Measurements from ENCODE around the gene LIPE. TPM values are rescaled to one million over a fixed set of nuclear protein-coding genes. Genes with fewer than 3 reads are reported as not detected.

LIPE gene
- total RNA-seq, 2 experiments from 2014 or later, result 27.6 to 28.8 TPM

DNA sequence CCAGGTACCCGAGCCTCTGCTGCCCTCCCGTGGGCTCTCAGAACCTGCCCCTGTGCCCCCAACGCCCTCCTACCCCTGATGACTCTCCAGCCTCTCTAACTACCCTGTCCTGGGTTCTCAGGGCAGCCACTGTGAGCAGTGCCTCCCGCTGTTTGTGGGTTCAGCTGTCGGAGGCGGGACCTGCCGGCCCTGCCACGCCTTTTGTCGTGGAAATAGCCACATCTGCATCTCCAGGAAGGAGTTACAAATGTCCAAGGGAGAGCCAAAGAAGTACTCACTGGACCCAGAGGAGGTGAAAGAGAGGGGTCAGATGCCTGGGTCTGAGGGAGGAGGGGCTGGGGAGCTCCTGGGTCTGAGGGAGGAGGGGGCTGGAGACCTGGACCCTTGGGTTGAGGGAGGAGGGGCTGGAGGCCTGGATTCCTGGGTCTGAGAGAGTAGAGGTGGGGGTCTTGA lies 57.1 kb downstream of the LIPE start:
- CTCF ChIA-PET, result no interaction called here

DNA sequence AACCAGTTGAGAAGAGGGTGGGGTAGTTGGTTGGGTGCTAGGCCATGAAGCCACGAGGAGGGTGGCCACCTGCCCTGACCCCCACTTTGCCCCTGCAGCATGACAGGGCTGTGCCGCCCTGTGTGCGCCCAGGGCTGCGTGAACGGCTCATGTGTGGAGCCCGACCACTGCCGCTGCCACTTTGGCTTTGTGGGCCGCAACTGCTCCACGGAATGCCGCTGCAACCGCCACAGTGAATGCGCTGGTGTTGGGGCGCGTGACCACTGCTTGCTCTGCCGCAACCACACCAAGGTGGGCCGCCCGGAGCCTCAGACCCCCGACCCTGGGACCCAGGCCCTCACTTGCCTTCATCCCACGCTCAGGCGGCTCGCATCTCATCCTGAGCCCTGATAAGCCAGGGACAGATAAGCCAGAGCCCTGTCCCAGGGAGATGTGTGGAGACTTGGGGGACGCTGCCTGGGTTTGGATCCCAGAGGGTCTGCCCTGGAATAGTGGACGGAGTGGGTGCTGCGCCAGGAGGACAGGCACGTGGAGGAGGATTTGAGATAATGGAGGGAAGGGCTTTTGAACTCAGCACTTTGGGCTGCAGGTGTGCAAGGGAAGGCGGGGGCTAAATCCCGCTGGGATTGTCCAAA lies 57.6 kb downstream of the LIPE start:
- ChIA-PET POLR2A (no interaction called here), CTCF (no interaction called here)

More for the DNA sequence above, 57.1 kb downstream of the LIPE start:
- POLR2A ChIA-PET, result no interaction called here

DNA sequence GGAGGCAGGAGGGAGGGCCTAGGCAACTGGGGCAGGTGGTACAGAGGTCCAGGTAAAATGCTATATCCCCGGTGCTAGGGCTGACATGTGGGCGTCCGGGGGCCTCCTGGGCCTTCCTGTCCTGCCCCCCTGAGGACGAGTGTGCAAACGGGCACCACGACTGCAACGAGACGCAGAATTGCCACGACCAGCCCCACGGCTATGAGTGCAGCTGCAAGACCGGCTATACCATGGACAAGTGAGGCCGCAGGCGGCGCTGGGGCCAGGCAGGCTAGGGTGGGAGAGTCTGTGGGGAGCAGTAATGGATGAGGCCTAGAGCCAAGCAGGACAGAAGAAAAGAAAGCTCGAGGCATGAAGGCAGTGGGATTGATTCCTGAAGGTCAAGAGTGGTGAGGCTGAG lies 58.4 kb downstream of the LIPE start:
- ChIA-PET POLR2A (no interaction called here), CTCF (no interaction called here)

- ChIA-PET CTCF (no interaction called here), POLR2A (no interaction called here)
Measured at GRCh38 chr19:42368360-42368759, 58.8 kb downstream of the LIPE start.

- POLR2A ChIA-PET, result no interaction called here
Measured at GRCh38 chr19:42367929-42368328, 59.3 kb downstream of the LIPE start.

GRCh38 chr19:42366673-42367072 lies 60.5 kb downstream of the LIPE start:
- CTCF ChIA-PET, result no interaction called here
- POLR2A ChIA-PET, result no interaction called here

More at GRCh38 chr19:42367929-42368328, 59.3 kb downstream of the LIPE start:
- CTCF ChIA-PET, result no interaction called here

DNA sequence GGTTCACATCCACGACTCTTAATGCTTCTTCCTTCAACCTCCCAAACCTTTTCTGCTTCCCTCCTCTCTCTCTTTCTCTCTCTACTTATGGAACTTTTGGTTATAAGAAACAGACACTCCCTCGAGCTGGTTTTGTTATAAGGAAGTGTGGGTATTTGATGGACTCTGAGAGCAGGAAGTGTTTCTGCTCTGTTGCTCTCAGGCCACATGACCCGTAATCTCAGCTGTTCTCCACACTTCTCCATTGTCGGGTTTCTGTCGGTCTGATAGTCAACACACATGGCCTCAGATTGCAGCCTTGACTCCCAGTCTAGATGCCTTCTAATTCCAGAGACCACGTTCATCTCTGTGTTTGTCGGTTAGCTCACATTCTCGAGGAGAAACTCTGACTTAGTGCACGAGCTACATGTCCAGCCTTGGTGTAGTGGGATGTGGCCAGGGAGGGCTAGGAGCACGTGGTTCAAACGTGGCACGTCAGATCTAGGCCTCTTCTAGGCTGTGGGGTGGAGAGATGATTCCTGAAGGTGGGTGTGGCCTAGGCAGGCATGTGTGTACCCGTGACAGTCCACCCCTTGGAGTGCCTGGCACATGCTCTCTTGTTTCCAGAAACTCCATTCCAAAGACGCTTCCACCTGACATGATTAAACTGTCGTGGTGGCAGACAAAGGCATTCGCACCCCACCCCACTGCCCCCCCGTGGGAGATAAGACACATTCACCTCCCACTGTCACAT lies 63.4 kb downstream of the LIPE start:
- CTCF ChIA-PET, result no interaction called here

DNA sequence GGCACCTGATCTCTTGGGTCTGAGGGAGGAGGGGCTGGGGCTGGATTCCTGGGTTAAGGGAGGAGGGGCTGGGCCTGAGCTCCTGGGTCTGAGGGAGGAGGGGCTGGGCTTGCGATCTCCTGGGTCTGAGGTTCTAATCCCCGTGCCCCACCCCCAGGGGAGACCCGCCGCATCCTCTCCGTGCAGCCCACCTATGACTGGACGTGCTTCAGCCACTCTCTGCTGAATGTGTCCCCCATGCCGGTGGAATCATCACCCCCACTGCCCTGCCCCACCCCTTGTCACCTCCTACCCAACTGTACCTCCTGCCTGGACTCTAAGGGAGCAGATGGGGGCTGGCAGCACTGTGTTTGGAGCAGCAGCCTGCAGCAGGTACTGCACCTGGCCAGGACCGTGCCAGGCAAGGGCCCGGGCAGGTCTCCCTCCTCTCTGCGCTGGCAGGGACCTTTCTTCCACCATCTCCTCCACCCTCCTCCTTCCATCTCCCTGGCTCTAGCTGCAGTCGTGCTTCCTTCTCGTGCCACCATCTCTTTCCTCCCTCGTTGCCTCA lies 64.2 kb downstream of the LIPE start:
- CTCF ChIA-PET, result no interaction called here
- POLR2A ChIA-PET, result no interaction called here

More for the DNA sequence above, 63.4 kb downstream of the LIPE start:
- POLR2A ChIA-PET, result no interaction called here

DNA sequence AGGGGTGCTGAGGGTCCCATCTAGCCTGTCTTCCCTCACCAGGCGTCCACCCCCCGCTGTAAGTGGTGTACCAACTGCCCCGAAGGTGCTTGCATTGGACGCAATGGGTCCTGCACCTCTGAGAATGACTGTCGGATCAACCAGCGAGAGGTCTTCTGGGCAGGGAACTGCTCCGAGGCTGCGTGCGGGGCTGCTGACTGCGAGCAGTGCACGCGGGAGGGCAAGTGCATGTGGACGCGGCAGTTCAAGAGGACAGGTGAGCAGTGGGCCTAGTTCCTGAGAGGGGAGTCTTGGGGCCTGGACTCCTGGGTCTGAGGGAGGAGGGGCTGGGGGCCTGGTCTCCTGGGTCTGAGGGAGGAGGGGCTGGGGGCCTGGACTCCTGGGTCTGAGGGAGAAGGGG lies 64.8 kb downstream of the LIPE start:
- POLR2A ChIA-PET, result no interaction called here
- CTCF ChIA-PET, result no interaction called here

DNA sequence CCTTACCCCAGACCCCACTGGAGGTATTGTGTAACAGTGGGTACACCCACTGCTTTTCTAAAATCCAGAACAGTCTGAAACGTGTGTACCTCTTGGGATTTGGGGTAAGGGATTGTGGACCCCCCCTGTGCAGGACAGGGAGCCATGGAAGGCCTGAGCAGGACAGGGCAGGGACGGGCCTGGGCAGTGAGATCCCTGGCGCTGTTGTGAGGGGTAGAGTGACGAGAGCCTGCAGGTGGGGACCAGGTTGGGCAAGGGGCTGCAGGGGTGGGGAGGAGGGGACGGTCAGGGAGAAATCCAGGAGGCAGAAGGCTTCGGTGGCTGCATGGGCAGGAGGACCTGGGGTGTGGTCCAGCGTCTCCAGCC lies 65.7 kb downstream of the LIPE start:
- ChIA-PET CTCF (no interaction called here), POLR2A (no interaction called here)

GRCh38 chr19:42360787-42361544 lies 66.2 kb downstream of the LIPE start:
- ChIA-PET CTCF (no interaction called here), POLR2A (no interaction called here)

- ChIA-PET CTCF (interaction anchor here (0.6 kb wide), 1 partner anchor 571 kb away, joined by 4 read pairs; no protein-coding TSS in a partner anchor), POLR2A (no interaction called here)
Measured at GRCh38 chr19:42357290-42357689, 69.9 kb downstream of the LIPE start.

DNA sequence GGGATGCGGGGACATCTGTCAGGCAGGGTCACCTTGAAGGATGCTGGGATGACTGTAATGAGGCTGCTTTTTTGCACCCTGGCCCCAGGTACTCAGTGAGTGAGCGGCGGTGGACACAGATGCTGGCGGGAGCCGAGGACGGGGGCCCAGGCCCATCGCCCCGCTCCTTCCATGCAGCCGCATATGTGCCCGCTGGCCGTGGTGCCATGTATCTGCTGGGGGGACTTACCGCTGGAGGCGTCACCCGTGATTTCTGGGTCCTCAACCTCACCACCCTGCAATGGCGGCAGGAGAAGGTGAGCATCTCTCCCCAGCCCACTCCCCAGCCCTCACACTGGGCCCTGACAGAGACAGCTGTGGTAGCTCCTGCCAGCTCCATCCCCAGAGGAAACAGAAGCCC lies 70.5 kb downstream of the LIPE start:
- ChIA-PET CTCF (no interaction called here), POLR2A (no interaction called here)

GRCh38 chr19:42355896-42356295 lies 71.3 kb downstream of the LIPE start:
- ChIA-PET CTCF (no interaction called here), POLR2A (no interaction called here)

DNA sequence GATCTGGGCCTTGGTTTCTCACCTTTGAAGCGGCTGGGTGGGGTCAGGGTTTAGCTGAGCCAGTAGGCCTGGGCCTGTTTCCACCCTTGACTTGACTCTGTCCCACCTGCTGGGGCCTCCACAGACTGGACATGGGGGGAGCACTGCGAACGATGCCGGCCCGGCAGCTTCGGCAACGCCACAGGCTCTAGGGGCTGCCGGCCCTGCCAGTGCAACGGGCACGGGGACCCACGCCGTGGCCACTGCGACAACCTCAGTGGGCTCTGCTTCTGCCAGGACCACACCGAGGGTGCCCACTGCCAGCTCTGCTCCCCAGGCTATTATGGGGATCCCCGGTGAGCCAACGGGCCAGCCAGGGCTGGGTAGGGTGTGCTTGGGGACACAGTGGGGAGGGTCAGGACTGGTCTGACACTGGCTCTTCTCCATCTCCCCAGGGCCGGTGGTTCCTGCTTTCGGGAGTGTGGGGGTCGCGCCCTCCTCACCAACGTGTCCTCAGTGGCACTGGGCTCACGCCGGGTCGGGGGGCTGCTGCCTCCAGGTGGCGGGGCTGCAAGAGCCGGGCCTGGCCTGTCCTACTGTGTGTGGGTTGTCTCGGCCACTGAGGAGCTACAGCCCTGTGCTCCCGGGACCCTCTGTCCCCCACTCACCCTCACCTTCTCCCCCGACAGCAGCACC lies 73.7 kb downstream of the LIPE start:
- ChIA-PET CTCF (no interaction called here), POLR2A (no interaction called here)

GRCh38 chr19:42352301-42353259 lies 74.6 kb downstream of the LIPE start:
- ChIA-PET CTCF (no interaction called here), POLR2A (no interaction called here)

Measured in activated CD8-positive, alpha-beta memory T cell treated with anti-CD3 and anti-CD28 coated beads for 36 hours (primary cell).